T-helper 1 cell treated with Interleukin-12 subunit alpha and Interleukin-12 subunit beta and Interleukin-4 antibody, amounts not matched to agents 30 μg/mL and 1 μg/mL, for 36 hours (primary cell): ENCODE data around the gene ATP8B1.

Experiments used
- H3K27ac Mint-ChIP-seq: one replicate; pipeline ENCODE4 v1.8.0; 2021; ENCODE audit warnings: mild to moderate bottlenecking, mixed read lengths
- H3K27me3 Mint-ChIP-seq: one replicate; pipeline ENCODE4 v1.8.0; 2021; ENCODE audit warnings: low read depth, mixed read lengths
- H3K36me3 Mint-ChIP-seq: one replicate; pipeline ENCODE4 v1.8.0; 2021; ENCODE audit warnings: low read depth, mixed read lengths
- H3K4me1 Mint-ChIP-seq: one replicate; pipeline ENCODE4 v1.8.0; 2021; ENCODE audit warnings: low read depth, mixed read lengths
- H3K4me3 Mint-ChIP-seq: one replicate; pipeline ENCODE4 v1.8.0; 2021; ENCODE audit warnings: mild to moderate bottlenecking, moderate library complexity, mixed read lengths
- H3K9me3 Mint-ChIP-seq: one replicate; pipeline ENCODE4 v1.8.0; 2021; ENCODE audit warnings: mixed read lengths

The ATP8B1 gene

DNA sequence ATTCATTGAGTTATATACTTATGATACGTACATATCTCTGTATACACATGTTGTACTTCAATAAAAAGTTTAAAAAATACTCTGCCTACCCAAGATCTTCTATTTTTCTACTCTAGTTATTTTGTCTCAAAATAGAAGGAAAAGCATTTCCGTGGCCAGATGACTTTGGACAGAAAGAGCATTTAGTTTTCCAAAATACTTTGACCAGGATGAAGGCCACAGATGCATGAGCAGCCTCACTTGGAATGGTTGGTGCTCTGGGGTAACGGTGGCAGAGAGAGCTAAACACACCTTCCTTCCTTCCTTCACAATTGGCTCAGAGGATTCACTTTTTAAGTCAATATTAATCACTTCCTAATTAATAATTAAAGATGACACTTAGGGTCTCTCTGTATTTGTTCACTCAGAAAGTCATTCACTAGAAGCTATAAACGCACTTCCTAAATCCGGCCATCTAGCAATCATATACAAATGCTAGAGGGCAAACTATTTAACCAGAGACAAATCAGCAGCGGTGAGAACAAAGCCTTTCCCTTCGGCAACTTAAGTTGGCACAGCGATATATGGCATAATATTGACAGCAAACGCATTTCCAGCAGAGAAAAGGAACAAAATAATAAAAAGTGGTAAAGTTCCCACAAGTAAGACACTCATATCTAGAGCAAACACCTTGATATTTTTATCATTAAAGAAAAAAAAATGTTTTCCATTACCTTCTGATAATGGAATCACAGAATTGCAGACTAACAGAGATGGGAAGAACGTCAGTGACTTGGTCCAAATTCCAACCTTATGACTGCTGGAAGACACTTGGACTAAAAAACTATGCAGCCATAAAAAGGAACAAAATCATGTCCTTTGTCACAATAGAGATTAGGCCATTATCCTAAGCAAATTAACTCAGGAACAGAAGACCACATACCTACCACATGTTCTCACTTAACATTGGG lies 125.6 kb downstream of the ATP8B1 start:
- no peak overlapping the region for H3K4me3 Mint-ChIP-seq
- H3K27ac Mint-ChIP-seq = no peak overlapping the region
- H3K9me3 Mint-ChIP-seq = peaks cover 19% of the 10 kb centered on the region
- no peaks in the 10 kb centered on the region for H3K4me1 Mint-ChIP-seq
- no peaks in the 10 kb centered on the region for H3K36me3 Mint-ChIP-seq
- H3K27me3 Mint-ChIP-seq = no peaks in the 10 kb centered on the region

DNA sequence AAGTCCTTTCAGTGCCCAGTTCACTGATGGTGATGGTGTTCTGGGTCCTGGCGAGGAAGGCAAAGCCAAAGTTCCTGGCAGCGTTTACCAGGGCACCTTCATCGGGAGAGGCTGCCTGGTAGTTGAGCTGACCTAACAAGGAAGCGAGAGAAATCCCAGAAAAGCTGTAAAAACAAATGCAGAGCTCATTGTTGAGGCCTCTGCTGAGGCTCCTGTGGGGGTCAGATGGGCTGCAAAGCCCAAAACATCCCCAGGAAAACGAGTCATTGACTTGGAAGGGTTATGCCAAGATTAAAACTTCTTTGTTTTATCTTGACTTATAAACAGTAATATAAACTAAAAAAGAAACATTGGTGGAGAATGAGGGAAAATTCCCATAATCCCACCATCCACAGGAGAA lies 128.2 kb downstream of the ATP8B1 start:
- H3K9me3 Mint-ChIP-seq = peaks cover 22% of the 10 kb centered on the region
- H3K4me1 Mint-ChIP-seq = no peaks in the 10 kb centered on the region
- H3K4me3 Mint-ChIP-seq = no peak overlapping the region
- peaks cover 3% of the 10 kb centered on the region for H3K36me3 Mint-ChIP-seq
- H3K27me3 Mint-ChIP-seq = no peaks in the 10 kb centered on the region
- no peak overlapping the region for H3K27ac Mint-ChIP-seq

DNA sequence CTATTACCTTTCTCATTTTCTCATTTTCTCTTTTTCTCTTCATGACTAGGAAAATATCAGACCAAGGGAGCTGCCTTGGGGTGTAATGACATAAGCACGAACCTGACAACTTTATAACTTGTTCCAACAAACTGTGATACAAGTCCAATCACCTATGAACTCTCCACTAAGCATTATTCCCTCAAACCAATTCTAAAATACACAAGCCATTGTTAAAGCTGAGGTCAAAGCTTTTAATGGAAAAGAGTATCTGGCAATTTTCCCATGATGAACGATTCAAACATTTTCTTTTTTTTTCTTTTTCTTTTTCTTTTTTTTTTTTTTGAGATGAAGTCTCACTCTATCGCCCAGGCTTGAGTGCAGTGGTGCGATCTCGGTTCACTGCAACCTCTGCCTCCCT lies 133.1 kb downstream of the ATP8B1 start:
- H3K36me3 Mint-ChIP-seq = peaks cover 3% of the 10 kb centered on the region
- no peak overlapping the region for H3K27ac Mint-ChIP-seq
- H3K27me3 Mint-ChIP-seq = no peaks in the 10 kb centered on the region
- peaks cover 5% of the 10 kb centered on the region for H3K4me1 Mint-ChIP-seq
- H3K9me3 Mint-ChIP-seq = peaks cover 20% of the 10 kb centered on the region
- no peak overlapping the region for H3K4me3 Mint-ChIP-seq

- no peaks in the 10 kb centered on the region for H3K27me3 Mint-ChIP-seq
- peaks cover 16% of the 10 kb centered on the region for H3K9me3 Mint-ChIP-seq
- no peak overlapping the region for H3K4me3 Mint-ChIP-seq
- H3K27ac Mint-ChIP-seq = no peak overlapping the region
- peaks cover 3% of the 10 kb centered on the region for H3K36me3 Mint-ChIP-seq
- peaks cover 5% of the 10 kb centered on the region for H3K4me1 Mint-ChIP-seq
Measured at GRCh38 chr18:57668021-57668420, 135.1 kb downstream of the ATP8B1 start.

DNA sequence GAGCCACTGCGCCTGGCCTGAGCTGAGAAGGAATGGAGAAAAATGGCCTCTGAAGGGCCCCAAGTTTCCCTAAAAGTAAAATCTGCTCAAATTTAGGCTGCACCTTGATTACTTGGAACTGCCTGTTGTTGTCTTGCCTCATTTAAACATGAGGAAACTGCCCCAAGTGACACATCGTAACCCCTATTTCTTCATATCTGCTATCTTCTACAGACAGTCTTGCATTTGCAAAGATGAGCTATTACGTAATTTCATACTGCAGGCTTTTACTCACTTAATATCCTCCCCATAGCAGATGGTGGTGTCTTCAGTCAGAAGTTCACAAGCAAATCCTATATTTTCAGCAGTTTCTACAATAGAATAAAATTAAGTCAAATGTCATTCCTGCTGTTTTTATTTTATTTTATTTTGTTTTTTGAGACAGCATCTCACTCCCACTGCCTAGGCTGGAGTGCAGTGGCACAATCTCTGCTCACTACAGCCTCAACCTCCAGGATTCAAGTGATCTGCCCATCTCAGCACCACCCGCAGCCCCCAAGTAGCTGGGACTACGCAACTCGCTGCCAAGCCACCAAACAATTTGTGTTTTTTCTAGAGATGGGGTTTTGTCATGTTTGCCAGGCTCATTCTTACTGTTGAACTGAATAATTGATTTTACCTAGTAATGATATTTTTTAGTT lies 136.2 kb downstream of the ATP8B1 start:
- Mint-ChIP-seq H3K4me3 (no peak overlapping the region), H3K4me1 (peaks cover 5% of the 10 kb centered on the region), H3K36me3 (peaks cover 3% of the 10 kb centered on the region), H3K9me3 (peaks cover 11% of the 10 kb centered on the region), H3K27me3 (no peaks in the 10 kb centered on the region), H3K27ac (no peak overlapping the region)

GRCh38 chr18:57664568-57665165 lies 138.4 kb downstream of the ATP8B1 start:
- Mint-ChIP-seq H3K36me3 (no peaks in the 10 kb centered on the region), H3K27ac (no peak overlapping the region), H3K9me3 (peaks cover 5% of the 10 kb centered on the region), H3K4me3 (no peak overlapping the region), H3K27me3 (no peaks in the 10 kb centered on the region), H3K4me1 (peaks cover 5% of the 10 kb centered on the region)

DNA sequence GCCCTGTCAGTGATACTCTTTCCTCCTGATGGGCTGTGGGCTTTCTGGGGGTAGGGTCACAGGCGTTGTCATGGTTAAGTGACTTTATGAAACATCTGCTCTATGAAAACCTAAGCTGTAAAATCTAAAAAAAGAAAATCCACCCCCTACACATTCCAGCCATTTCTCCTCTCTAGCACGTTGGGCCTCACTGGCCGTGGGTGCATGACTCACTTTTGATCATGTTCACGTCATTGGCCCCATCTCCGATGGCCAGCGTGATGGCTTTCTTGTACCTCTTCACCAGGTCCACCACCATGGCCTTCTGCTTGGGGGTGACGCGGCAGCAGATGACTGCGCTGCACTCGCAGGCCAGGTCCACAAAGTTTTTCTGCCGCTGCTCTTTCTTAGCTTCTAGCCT lies 142.2 kb downstream of the ATP8B1 start:
- Mint-ChIP-seq H3K9me3 (no peaks in the 10 kb centered on the region), H3K4me1 (peaks cover 3% of the 10 kb centered on the region), H3K27ac (no peak overlapping the region), H3K27me3 (no peaks in the 10 kb centered on the region), H3K4me3 (no peak overlapping the region), H3K36me3 (no peaks in the 10 kb centered on the region)

- H3K4me3 Mint-ChIP-seq = no peak overlapping the region
- H3K9me3 Mint-ChIP-seq = peaks cover 12% of the 10 kb centered on the region
- H3K27me3 Mint-ChIP-seq = no peaks in the 10 kb centered on the region
- H3K27ac Mint-ChIP-seq = no peak overlapping the region
- peaks cover 1% of the 10 kb centered on the region for H3K4me1 Mint-ChIP-seq
- H3K36me3 Mint-ChIP-seq = peaks cover 1% of the 10 kb centered on the region
Measured at GRCh38 chr18:57659460-57660102, 143.5 kb downstream of the ATP8B1 start.

DNA sequence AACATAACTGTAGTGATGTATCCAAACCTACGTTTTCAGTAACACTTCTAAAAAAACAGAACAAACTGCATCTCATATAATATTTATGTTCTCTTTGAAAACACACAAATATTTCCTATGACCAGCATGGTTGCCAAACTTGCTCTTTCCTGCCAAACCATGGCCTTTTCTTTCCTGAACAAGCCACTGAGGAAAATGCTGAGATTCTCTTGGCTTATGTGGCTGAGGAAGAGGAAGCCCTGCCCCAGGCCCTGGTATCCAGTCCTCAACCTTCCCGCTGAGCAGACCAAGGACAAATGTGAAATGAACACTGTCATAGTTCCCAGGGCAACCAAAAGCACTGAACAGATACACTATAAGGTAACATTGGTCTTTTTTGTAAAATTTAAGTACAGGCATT lies 145.6 kb downstream of the ATP8B1 start:
- Mint-ChIP-seq H3K36me3 (peaks cover 1% of the 10 kb centered on the region), H3K4me3 (no peak overlapping the region), H3K27ac (no peak overlapping the region), H3K9me3 (peaks cover 12% of the 10 kb centered on the region), H3K27me3 (no peaks in the 10 kb centered on the region), H3K4me1 (peaks cover 1% of the 10 kb centered on the region)

DNA sequence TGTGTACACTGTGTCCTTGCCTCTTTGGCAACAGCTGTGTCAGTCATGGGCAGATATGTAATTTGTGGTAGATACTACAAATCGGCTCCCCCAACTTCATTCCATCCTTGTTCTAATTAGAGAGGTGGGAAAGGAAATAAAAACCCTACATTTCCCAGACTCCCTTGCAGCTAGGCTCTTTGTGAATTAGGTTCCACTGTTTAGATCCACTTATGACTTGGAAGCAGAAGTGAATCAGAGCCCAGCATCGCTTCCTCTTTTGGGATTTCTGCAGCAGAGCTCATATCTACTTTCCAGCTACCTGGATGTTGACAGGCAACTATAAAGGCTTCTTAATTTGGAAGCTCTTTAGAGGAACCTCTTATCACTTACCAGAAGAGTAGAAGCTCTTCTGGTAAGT lies 147.4 kb downstream of the ATP8B1 start:
- H3K9me3 Mint-ChIP-seq = peaks cover 12% of the 10 kb centered on the region
- peaks cover 1% of the 10 kb centered on the region for H3K36me3 Mint-ChIP-seq
- H3K27me3 Mint-ChIP-seq = no peaks in the 10 kb centered on the region
- H3K4me1 Mint-ChIP-seq = peaks cover 1% of the 10 kb centered on the region
- H3K4me3 Mint-ChIP-seq = no peak overlapping the region
- no peak overlapping the region for H3K27ac Mint-ChIP-seq

- Mint-ChIP-seq H3K9me3 (peaks cover 12% of the 10 kb centered on the region), H3K4me3 (no peak overlapping the region), H3K4me1 (no peaks in the 10 kb centered on the region), H3K36me3 (peaks cover 1% of the 10 kb centered on the region), H3K27ac (no peak overlapping the region), H3K27me3 (no peaks in the 10 kb centered on the region)
Measured at GRCh38 chr18:57651914-57652313, 151.2 kb downstream of the ATP8B1 start.

DNA sequence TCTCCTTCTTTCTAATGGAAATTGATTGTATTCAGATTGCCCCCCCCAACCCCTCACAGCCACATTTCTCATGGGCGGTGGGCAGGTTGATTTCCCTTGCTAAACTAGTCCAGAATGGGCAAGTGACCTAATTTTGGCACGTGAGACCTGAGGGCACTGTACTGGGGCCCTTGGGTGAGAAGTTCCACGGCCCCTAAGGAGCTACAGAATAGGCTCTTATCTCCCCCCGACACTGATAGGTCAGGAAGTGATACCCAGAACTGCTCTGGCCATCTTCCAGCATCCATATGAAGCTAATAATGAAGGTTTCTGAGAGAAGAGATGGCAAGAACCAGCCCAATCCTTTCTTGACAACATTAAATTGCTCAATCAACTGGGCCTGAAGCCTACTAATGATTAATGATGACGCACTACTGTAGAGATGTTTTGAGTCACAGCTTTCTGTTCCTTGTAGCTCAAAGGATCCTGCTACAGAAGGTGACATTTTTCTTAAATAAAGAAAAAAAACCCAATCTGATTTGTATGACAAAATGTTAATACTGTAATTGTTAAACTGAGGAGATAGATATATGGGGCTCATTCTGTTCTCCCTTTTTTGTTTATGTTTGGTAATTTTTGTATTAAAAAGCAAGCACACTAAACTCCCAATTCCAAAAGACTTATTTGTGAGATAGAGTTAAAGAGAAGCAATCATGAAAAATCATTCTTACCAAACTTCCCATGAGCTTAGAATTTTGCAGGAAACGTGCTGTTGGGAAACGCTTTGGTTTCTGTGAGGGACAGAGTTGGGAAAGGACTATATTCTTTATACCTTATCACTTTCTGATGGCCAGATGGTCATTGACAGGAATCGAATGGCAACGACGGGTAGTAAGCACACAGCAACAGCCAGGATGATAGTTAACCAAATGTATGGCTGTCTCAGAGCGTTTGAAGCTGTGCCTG lies 153.3 kb downstream of the ATP8B1 start:
- H3K27ac Mint-ChIP-seq = no peak overlapping the region
- peaks cover 4% of the 10 kb centered on the region for H3K36me3 Mint-ChIP-seq
- H3K4me1 Mint-ChIP-seq = peaks cover 2% of the 10 kb centered on the region
- H3K4me3 Mint-ChIP-seq = no peak overlapping the region
- H3K9me3 Mint-ChIP-seq = peaks cover 1% of the 10 kb centered on the region
- H3K27me3 Mint-ChIP-seq = no peaks in the 10 kb centered on the region

GRCh38 chr18:57648414-57648813 lies 154.7 kb downstream of the ATP8B1 start:
- Mint-ChIP-seq H3K9me3 (no peaks in the 10 kb centered on the region), H3K4me3 (no peak overlapping the region), H3K27me3 (no peaks in the 10 kb centered on the region), H3K27ac (no peak overlapping the region), H3K36me3 (peaks cover 6% of the 10 kb centered on the region), H3K4me1 (peaks cover 2% of the 10 kb centered on the region)
